Measurements from ENCODE around the gene GREB1. TPM values are rescaled to one million over a fixed set of nuclear protein-coding genes. Genes with fewer than 3 reads are reported as not detected.

The GREB1 gene
- polyA plus RNA-seq, 1 donor from 2014 or later = 17.2 TPM

DNA sequence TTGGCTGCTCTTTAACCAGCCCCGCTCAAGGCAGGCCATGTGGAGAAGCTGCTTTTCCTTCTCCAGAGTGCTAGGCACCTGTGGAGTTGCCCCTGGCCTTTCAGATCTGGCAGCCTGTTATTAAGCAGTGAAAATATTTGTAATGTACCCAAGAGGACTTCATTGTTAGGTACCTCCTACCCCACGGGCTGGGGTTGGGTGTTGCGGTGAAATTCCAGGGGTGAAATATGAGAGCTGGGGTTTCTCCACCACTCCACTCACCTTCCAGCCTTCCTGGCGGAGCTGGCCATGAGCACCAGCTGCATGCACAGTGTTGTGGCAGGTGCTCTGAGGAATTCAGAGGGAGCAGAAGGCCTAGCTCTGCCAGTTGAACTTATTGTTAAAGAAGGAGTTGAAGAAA, 97.0 kb downstream of the GREB1 start:
- Histone ChIP-seq H3K27ac (ENCODE audit: low read length) (no peak overlapping the region), H4K20me1 (ENCODE audit: insufficient read depth) (no peaks in the 10 kb centered on the region), H3F3A (ENCODE audit: insufficient read depth, low read length, poor library complexity, severe bottlenecking) (no peaks in the 10 kb centered on the region), H3K4me3 (ENCODE audit: low read length) (no peak overlapping the region), H3K79me2 (replicated peaks; ENCODE audit: insufficient read depth, low read length) (no peaks in the 10 kb centered on the region), H3K9me3 (ENCODE audit: low read length) (no peaks in the 10 kb centered on the region), H3K9ac (ENCODE audit: low read length) (no peak overlapping the region), H3K27me3 (ENCODE audit: insufficient read depth, low read depth, low read length) (no peaks in the 10 kb centered on the region), H3K36me3 (ENCODE audit: insufficient read depth, low read length) (peaks cover 12% of the 10 kb centered on the region), H2AFZ (ENCODE audit: low read depth, low read length) (no peak overlapping the region), H3K9me2 (ENCODE audit: insufficient read depth, low read length) (no peaks in the 10 kb centered on the region), H3K4me2 (ENCODE audit: low read length) (no peak overlapping the region)
- TF ChIP-seq, protein P1, sequence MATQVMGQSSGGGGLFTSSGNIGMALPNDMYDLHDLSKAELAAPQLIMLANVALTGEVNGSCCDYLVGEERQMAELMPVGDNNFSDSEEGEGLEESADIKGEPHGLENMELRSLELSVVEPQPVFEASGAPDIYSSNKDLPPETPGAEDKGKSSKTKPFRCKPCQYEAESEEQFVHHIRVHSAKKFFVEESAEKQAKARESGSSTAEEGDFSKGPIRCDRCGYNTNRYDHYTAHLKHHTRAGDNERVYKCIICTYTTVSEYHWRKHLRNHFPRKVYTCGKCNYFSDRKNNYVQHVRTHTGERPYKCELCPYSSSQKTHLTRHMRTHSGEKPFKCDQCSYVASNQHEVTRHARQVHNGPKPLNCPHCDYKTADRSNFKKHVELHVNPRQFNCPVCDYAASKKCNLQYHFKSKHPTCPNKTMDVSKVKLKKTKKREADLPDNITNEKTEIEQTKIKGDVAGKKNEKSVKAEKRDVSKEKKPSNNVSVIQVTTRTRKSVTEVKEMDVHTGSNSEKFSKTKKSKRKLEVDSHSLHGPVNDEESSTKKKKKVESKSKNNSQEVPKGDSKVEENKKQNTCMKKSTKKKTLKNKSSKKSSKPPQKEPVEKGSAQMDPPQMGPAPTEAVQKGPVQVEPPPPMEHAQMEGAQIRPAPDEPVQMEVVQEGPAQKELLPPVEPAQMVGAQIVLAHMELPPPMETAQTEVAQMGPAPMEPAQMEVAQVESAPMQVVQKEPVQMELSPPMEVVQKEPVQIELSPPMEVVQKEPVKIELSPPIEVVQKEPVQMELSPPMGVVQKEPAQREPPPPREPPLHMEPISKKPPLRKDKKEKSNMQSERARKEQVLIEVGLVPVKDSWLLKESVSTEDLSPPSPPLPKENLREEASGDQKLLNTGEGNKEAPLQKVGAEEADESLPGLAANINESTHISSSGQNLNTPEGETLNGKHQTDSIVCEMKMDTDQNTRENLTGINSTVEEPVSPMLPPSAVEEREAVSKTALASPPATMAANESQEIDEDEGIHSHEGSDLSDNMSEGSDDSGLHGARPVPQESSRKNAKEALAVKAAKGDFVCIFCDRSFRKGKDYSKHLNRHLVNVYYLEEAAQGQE (IDR thresholded peaks at IDR 0.05; ENCODE audit: borderline replicate concordance) = no peak

DNA sequence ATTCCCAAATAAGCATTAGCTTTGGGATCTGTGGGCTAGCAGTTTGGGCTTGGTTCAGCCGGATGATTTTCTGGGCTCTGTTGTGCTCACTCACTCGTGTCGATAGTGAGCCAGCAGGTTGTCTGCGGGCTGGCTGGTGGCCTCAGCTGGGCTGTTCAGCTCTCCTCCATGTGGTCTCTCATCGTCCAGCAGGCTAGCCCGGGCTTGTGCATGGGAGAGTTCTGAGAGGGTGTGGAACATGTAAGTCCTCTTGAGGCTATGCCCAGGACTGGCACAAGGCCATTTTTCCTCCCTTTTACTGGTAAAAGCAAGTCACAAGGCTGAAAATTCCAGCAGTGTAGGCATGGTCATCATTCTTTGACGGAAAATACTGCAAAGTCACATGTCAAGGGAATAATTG, 97.6 kb downstream of the GREB1 start:
- H3K36me3 ChIP-seq (ENCODE audit: insufficient read depth, low read length) = peaks cover 12% of the 10 kb centered on the region
- TF ChIP-seq, protein P2, sequence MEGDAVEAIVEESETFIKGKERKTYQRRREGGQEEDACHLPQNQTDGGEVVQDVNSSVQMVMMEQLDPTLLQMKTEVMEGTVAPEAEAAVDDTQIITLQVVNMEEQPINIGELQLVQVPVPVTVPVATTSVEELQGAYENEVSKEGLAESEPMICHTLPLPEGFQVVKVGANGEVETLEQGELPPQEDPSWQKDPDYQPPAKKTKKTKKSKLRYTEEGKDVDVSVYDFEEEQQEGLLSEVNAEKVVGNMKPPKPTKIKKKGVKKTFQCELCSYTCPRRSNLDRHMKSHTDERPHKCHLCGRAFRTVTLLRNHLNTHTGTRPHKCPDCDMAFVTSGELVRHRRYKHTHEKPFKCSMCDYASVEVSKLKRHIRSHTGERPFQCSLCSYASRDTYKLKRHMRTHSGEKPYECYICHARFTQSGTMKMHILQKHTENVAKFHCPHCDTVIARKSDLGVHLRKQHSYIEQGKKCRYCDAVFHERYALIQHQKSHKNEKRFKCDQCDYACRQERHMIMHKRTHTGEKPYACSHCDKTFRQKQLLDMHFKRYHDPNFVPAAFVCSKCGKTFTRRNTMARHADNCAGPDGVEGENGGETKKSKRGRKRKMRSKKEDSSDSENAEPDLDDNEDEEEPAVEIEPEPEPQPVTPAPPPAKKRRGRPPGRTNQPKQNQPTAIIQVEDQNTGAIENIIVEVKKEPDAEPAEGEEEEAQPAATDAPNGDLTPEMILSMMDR (IDR thresholded peaks at IDR 0.05; ENCODE audit: poor library complexity, severe bottlenecking) = no peak
- no peak for TF ChIP-seq MXI1 (conservative IDR thresholded peaks at IDR 0.05; ENCODE audit: poor library complexity, severe bottlenecking)
- TF ChIP-seq SMC3 (conservative IDR thresholded peaks at IDR 0.05; ENCODE audit: poor library complexity) = no peak
- no peak for TF ChIP-seq RAD21 (conservative IDR thresholded peaks at IDR 0.05)
- no peak for TF ChIP-seq TAF1 (IDR thresholded peaks at IDR 0.05; ENCODE audit: low read depth)
- no peak for TF ChIP-seq EZH2 (IDR thresholded peaks at IDR 0.05; ENCODE audit: borderline replicate concordance, insufficient read depth, low read length, poor library complexity, severe bottlenecking)
- TF ChIP-seq, protein P1 (IDR thresholded peaks at IDR 0.05; ENCODE audit: borderline replicate concordance) = no peak
- no peak for TF ChIP-seq POLR2AphosphoS5 (IDR thresholded peaks at IDR 0.05)
- TF ChIP-seq EP300 (conservative IDR thresholded peaks at IDR 0.05; ENCODE audit: poor library complexity, severe bottlenecking) = no peak

More for the DNA sequence above, 97.6 kb downstream of the GREB1 start:
- H3K9ac ChIP-seq (ENCODE audit: low read length) = no peak overlapping the region
- H3K79me2 ChIP-seq (replicated peaks; ENCODE audit: insufficient read depth, low read length) = no peaks in the 10 kb centered on the region
- H3K4me2 ChIP-seq (ENCODE audit: low read length) = no peak overlapping the region
- no peak overlapping the region for H3K27ac ChIP-seq (ENCODE audit: low read length)
- no peaks in the 10 kb centered on the region for H3F3A ChIP-seq (ENCODE audit: insufficient read depth, low read length, poor library complexity, severe bottlenecking)
- no peaks in the 10 kb centered on the region for H4K20me1 ChIP-seq (ENCODE audit: insufficient read depth)
- no peak overlapping the region for H2AFZ ChIP-seq (ENCODE audit: low read depth, low read length)
- no peak overlapping the region for H3K4me3 ChIP-seq (ENCODE audit: low read length)
- H3K27me3 ChIP-seq (ENCODE audit: insufficient read depth, low read depth, low read length) = no peaks in the 10 kb centered on the region
- no peaks in the 10 kb centered on the region for H3K9me2 ChIP-seq (ENCODE audit: insufficient read depth, low read length)
- no peaks in the 10 kb centered on the region for H3K9me3 ChIP-seq (ENCODE audit: low read length)

All from neural cell (in vitro differentiated cells).